GM19193 (cell line): ENCODE data around the gene IQCE.

Experiments used
- POLR2A ChIP-seq: IDR thresholded peaks from 4 replicates; pipeline ENCODE4 v1.6.1; 2011; ENCODE audit not compliant: insufficient read depth, insufficient read length; ENCODE audit errors: extremely low read depth

IQCE gene

GRCh38 chr7:2635810-2636701, 77.3 kb downstream of the IQCE start:
- TF ChIP-seq POLR2A: no peak

- TF ChIP-seq POLR2A: no peak
Observed at GRCh38 chr7:2637066-2637471, 78.3 kb downstream of the IQCE start.

GRCh38 chr7:2637505-2638223, 78.9 kb downstream of the IQCE start:
- TF ChIP-seq POLR2A: no peak

- TF ChIP-seq POLR2A: no peak
Observed at GRCh38 chr7:2638224-2638991, 79.6 kb downstream of the IQCE start.

- TF ChIP-seq POLR2A: no peak
Observed at GRCh38 chr7:2639181-2639681, 80.5 kb downstream of the IQCE start.

GRCh38 chr7:2639695-2640481, 81.1 kb downstream of the IQCE start:
- no peak for TF ChIP-seq POLR2A

GRCh38 chr7:2640482-2640830, 81.7 kb downstream of the IQCE start:
- no peak for TF ChIP-seq POLR2A

GRCh38 chr7:2640846-2641316, 82.1 kb downstream of the IQCE start:
- TF ChIP-seq POLR2A: no peak

GRCh38 chr7:2641406-2642393, 82.9 kb downstream of the IQCE start:
- TF ChIP-seq POLR2A: no peak

GRCh38 chr7:2643386-2644219, 84.8 kb downstream of the IQCE start:
- TF ChIP-seq POLR2A: no peak

- TF ChIP-seq POLR2A: no peak
Observed at GRCh38 chr7:2644220-2644561, 85.4 kb downstream of the IQCE start.

GRCh38 chr7:2644562-2645273, 85.9 kb downstream of the IQCE start:
- TF ChIP-seq POLR2A: no peak
